Measurements from ENCODE around the gene PDE9A.

Gene PDE9A

GRCh38 chr21:42680058-42680330 lies 26.6 kb downstream of the PDE9A start:
- TF ChIP-seq POLR2A (IDR thresholded peaks at IDR 0.05; ENCODE audit: low read depth, low read length): no peak
- TF ChIP-seq POLR2AphosphoS5 (IDR thresholded peaks at IDR 0.05; ENCODE audit: low read depth, low read length): no peak
- no peak for TF ChIP-seq TAF1 (IDR thresholded peaks at IDR 0.05; ENCODE audit: borderline replicate concordance, low read depth, low read length)
- DNase-seq (ENCODE audit: insufficient read length) (no peak), FAIRE-seq (no peak)

DNA sequence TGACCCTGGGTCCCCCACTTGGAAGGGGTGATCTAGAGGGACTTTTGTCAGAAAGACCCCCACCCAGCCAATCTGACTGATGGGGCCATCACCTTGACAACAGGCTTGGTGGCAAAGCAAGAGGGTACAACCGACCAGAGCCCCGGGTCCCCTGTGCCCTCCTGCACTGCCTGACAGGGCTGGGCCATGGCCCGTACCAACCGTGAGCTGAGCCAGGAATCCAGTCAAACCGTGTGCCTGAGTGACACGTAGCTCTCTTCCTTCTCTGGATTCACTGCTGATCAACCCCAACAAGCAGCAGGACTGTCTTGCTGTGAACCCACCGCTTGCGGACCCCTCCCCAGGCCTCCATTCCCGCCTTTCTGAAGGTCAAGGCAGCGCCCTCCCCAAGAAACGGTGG lies 27.0 kb downstream of the PDE9A start:
- FAIRE-seq (no peak), DNase-seq (ENCODE audit: insufficient read length) (no peak)
- TF ChIP-seq POLR2AphosphoS5 (IDR thresholded peaks at IDR 0.05; ENCODE audit: low read depth, low read length) (no peak), POLR2A (IDR thresholded peaks at IDR 0.05; ENCODE audit: low read depth, low read length) (no peak)

GRCh38 chr21:42681296-42682206 lies 28.1 kb downstream of the PDE9A start:
- TF ChIP-seq TAF1 (IDR thresholded peaks at IDR 0.05; ENCODE audit: borderline replicate concordance, low read depth, low read length) (no peak), POLR2AphosphoS5 (IDR thresholded peaks at IDR 0.05; ENCODE audit: low read depth, low read length) (no peak)
- DNase-seq (ENCODE audit: insufficient read length) (no peak), FAIRE-seq (no peak)

DNA sequence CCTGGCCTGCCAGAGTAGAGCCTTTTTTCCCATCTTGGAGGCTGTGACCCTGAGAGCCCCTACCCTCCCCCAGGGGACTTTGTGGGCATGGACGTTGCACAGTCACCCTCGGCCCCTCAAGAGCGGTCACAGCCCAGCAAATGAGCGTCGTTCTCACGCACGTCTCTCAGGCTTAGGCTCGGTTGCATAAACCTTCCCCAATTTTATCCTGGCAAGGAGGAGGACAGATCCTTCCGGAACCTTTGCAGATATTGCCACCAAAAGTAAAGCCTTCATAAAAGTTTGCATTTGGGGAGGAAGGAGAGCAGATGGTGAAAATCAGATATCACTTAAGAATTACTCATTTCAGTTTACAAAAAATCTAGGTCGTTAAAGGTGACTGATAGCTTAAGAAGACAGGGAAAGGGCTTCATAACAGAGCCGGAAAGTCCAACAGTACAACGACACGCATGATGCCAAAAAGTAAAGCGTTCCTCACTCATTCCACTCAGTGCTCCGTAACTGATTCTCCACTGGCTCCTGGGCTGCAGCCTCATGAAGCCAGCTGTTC lies 29.3 kb downstream of the PDE9A start:
- no peak for TF ChIP-seq POLR2A (IDR thresholded peaks at IDR 0.05; ENCODE audit: low read depth, low read length)
- no peak for TF ChIP-seq TAF1 (IDR thresholded peaks at IDR 0.05; ENCODE audit: borderline replicate concordance, low read depth, low read length)
- no peak for TF ChIP-seq POLR2AphosphoS5 (IDR thresholded peaks at IDR 0.05; ENCODE audit: low read depth, low read length)
- no peak for FAIRE-seq
- no peak for DNase-seq (ENCODE audit: insufficient read length)

DNA sequence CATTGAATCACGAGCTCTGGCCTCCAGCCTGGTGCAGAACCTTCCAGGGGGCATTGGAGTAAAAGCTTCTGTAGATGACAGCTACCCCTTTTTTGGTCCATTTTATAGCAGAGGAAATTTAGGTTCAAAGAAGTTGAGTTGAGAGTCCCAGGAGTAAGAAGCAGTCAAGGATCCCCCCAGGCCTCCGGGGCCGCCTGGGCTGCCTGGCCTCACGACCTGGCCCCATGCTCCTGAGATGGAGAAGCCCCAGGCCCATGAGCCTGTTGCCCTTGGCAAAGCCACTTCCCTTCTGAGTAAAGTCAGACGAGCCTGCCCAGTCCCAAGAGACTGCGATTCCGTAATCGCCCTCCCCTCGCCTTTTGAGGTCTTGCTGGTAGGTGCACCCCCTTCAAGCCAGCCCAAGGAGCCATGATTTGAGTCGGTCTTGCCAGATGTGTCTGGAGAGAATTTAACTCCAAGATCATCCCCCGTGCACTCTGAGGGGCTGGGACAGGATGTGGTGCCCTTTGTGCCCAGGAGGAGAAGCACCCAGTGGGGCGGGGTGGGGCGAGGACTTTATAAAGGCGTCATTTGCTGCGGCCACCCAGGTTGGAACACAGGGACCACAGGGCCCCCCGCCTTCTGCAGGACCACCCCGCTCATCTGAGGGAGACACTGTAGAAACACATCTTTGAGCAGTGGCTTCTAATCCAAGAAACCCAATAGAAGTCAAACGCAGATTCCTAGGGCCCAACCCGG lies 30.1 kb downstream of the PDE9A start:
- FAIRE-seq: no peak
- TF ChIP-seq POLR2A (IDR thresholded peaks at IDR 0.05; ENCODE audit: low read depth, low read length) (no peak), TAF1 (IDR thresholded peaks at IDR 0.05; ENCODE audit: borderline replicate concordance, low read depth, low read length) (no peak), POLR2AphosphoS5 (IDR thresholded peaks at IDR 0.05; ENCODE audit: low read depth, low read length) (no peak)
- DNase-seq (ENCODE audit: insufficient read length): no peak

- TF ChIP-seq TAF1 (IDR thresholded peaks at IDR 0.05; ENCODE audit: borderline replicate concordance, low read depth, low read length): no peak
- no peak for TF ChIP-seq POLR2A (IDR thresholded peaks at IDR 0.05; ENCODE audit: low read depth, low read length)
- TF ChIP-seq POLR2AphosphoS5 (IDR thresholded peaks at IDR 0.05; ENCODE audit: low read depth, low read length): no peak
- DNase-seq (ENCODE audit: insufficient read length): no peak
- no peak for FAIRE-seq
Measured at GRCh38 chr21:42684109-42684916, 30.9 kb downstream of the PDE9A start.

- no peak for FAIRE-seq
- DNase-seq (ENCODE audit: insufficient read length): no peak
- TF ChIP-seq POLR2A (IDR thresholded peaks at IDR 0.05; ENCODE audit: low read depth, low read length): no peak
- no peak for TF ChIP-seq TAF1 (IDR thresholded peaks at IDR 0.05; ENCODE audit: borderline replicate concordance, low read depth, low read length)
- TF ChIP-seq POLR2AphosphoS5 (IDR thresholded peaks at IDR 0.05; ENCODE audit: low read depth, low read length): no peak
Measured at GRCh38 chr21:42685036-42685435, 31.6 kb downstream of the PDE9A start.

- DNase-seq (ENCODE audit: insufficient read length) (no peak), FAIRE-seq (no peak)
- no peak for TF ChIP-seq POLR2A (IDR thresholded peaks at IDR 0.05; ENCODE audit: low read depth, low read length)
- no peak for TF ChIP-seq POLR2AphosphoS5 (IDR thresholded peaks at IDR 0.05; ENCODE audit: low read depth, low read length)
- no peak for TF ChIP-seq TAF1 (IDR thresholded peaks at IDR 0.05; ENCODE audit: borderline replicate concordance, low read depth, low read length)
Measured at GRCh38 chr21:42685954-42686500, 32.6 kb downstream of the PDE9A start.

DNA sequence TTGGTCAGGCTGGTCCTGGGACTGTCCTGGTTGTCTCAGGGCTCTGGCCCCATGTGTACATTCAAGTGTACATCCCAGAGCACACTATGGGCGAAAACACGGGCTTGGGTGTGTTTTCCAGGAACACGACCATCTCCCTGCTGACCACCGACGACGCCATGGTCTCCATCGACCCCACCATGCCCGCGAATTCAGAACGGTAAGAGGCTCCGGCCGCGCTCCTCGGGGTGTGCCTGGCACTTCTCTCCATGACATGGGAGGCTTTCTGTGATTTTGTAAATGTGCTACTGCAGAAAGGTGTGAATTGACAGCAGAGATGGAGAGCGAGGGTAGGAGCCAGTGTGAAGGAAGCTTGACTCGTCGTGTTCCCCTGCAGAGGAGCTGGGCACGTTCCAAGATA lies 34.4 kb downstream of the PDE9A start:
- FAIRE-seq (no peak), DNase-seq (ENCODE audit: insufficient read length) (no peak)
- no peak for TF ChIP-seq POLR2AphosphoS5 (IDR thresholded peaks at IDR 0.05; ENCODE audit: low read depth, low read length)
- no peak for TF ChIP-seq TAF1 (IDR thresholded peaks at IDR 0.05; ENCODE audit: borderline replicate concordance, low read depth, low read length)

DNA sequence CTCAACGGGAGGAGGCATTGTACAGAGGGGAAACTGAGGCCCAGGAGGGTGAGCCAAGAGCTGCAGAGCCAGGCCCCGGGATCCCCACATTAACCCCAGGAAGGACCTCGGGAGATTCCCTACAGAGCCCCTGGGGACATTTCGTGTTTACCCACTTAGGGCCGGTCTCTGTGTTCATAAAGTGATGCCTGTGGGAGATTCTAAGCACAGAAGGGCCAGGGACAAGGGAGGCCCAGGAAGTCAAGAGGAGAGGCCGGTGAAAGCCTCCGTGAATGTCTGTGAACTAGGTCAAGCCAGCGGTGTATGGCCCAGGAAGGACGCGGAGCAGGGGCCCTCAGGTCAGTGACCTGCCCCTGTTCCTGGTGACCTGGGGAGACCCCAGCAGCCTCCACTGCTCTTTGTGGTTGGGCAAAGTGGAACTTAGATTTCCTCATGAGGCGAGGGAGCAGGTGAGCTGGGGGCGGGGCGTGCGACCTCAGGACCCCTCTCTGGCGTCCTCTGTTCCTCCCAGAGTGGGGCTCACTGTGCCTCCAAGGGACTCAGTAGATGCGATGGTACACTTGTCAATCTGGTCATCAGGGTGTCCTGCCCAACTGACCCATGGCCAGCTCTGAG lies 34.9 kb downstream of the PDE9A start:
- FAIRE-seq (no peak), DNase-seq (ENCODE audit: insufficient read length) (no peak)
- TF ChIP-seq POLR2AphosphoS5 (IDR thresholded peaks at IDR 0.05; ENCODE audit: low read depth, low read length) (no peak), POLR2A (IDR thresholded peaks at IDR 0.05; ENCODE audit: low read depth, low read length) (no peak), TAF1 (IDR thresholded peaks at IDR 0.05; ENCODE audit: borderline replicate concordance, low read depth, low read length) (no peak)

Data from GM12892 (cell line).